Erythroblast (primary cell): ENCODE results near the gene MYO10.

ENCODE experiments used
- GATA1 ChIP-seq: IDR thresholded peaks from 2 replicates; pipeline ENCODE4 v1.6.1; 2011; ENCODE audit warnings: low read depth, mild to moderate bottlenecking, control low read depth, low read length, moderate library complexity
- POLR2A ChIP-seq: IDR thresholded peaks from 2 replicates; pipeline ENCODE4 v1.6.1; 2011; ENCODE audit warnings: mild to moderate bottlenecking, low read length

- TF ChIP-seq POLR2A = no peak
- TF ChIP-seq GATA1 = no peak
Measured at GRCh38 chr5:16922430-16922829, 13.7 kb downstream of the MYO10 start.
